Natural killer cell (primary cell): ENCODE measurements around the gene LGI4. TPM values are rescaled to one million over a fixed set of nuclear protein-coding genes. Genes with fewer than 3 reads are reported as not detected.

Experiments
- ATAC-seq, 3 donors: fragments of 150-1000 bp in 2 of 3; fragments of 200-7000 bp in 1 of 3; cut with Tn5 transposase; 1 replicate in 1 of 3; 2 replicates in 2 of 3; pipeline ENCODE4 v1.10.0; 2021; ENCODE audit warnings: mild to moderate bottlenecking in 2 of 3, moderate library complexity in 2 of 3
- DNase-seq, 2 donors: peaks; one replicate each; pipeline versions ENCODE4 v3.0.0 to v3.0.0-alpha.2; 2013 to 2021; ENCODE audit warnings: mixed read lengths in 1 of 2
- H3K27ac ChIP-seq: one replicate; pipeline ENCODE4 v1.5.1; 2013; ENCODE audit warnings: mild to moderate bottlenecking, low read length
- H3K27me3 ChIP-seq: one replicate; pipeline ENCODE4 v1.6.1; 2013; ENCODE audit warnings: low read length; ENCODE audit not compliant: control insufficient read depth, insufficient read depth
- H3K36me3 ChIP-seq: one replicate; pipeline ENCODE4 v1.6.1; 2013; ENCODE audit warnings: low read length; ENCODE audit not compliant: control insufficient read depth, insufficient read depth
- H3K4me1 ChIP-seq: one replicate; pipeline ENCODE4 v1.6.1; 2013; ENCODE audit warnings: low read length; ENCODE audit not compliant: control insufficient read depth, insufficient read depth
- H3K4me3 ChIP-seq: one replicate; pipeline ENCODE4 v1.5.1; 2013; ENCODE audit warnings: low read length
- H3K9me3 ChIP-seq: one replicate; pipeline ENCODE4 v1.6.1; 2013; ENCODE audit warnings: low read length; ENCODE audit not compliant: control insufficient read depth, insufficient read depth
- H3K27ac Mint-ChIP-seq, 2 donors: one replicate each; pipeline ENCODE4 v1.8.0; 2022; ENCODE audit warnings: mild to moderate bottlenecking in 2 of 2, mixed read lengths in 2 of 2, moderate library complexity in 1 of 2
- H3K27me3 Mint-ChIP-seq, 2 donors: one replicate each; pipeline ENCODE4 v1.8.0; 2022; ENCODE audit warnings: low read depth in 2 of 2, mixed read lengths in 2 of 2
- H3K36me3 Mint-ChIP-seq: one replicate; pipeline ENCODE4 v1.8.0; 2022; ENCODE audit warnings: mixed read lengths
- H3K4me1 Mint-ChIP-seq, 2 donors: one replicate each; pipeline ENCODE4 v1.8.0; 2022; ENCODE audit warnings: mixed read lengths in 2 of 2
- H3K4me3 Mint-ChIP-seq: one replicate; pipeline ENCODE4 v1.8.0; 2022; ENCODE audit warnings: mild to moderate bottlenecking, moderate library complexity, mixed read lengths
- H3K9me3 Mint-ChIP-seq, 2 donors: one replicate each; pipeline ENCODE4 v1.8.0; 2022; ENCODE audit warnings: mixed read lengths in 2 of 2
- CTCF ChIP-seq: fragments of 200-600 bp; IDR thresholded peaks from one replicate; pipeline ENCODE4 v1.8.0; 2022; ENCODE audit warnings: antibody characterized with exemption
- WGBS: methylation state at CpG from one replicate; pipeline ENCODE4 v1.1.7; 2013; ENCODE audit warnings: missing lambda C conversion rate; ENCODE audit not compliant: insufficient coverage; 5-methylcytosine and 5-hydroxymethylcytosine counted together
- intact Hi-C: fragments of 100-400 bp; cut with micrococcal nuclease; formaldehyde crosslinking; loops from one replicate; pipeline ENCODE4 v1.14.2; 2022
- total RNA-seq, 4 donors: library from RNA; stranded (reverse); fragments of 120-200 nt in 1 of 4; gene quantifications; one replicate each; pipeline versions ENCODE4 v1.2.3 to v1.2.4, GENCODE V29; 2013 to 2022

Gene LGI4
- total RNA-seq, 3 donors from 2014 or later (not counting 1 experiment from before 2014, with no cell fraction given), result 0.49 to 0.72 TPM; not detected in 1

- Mint-ChIP-seq H3K36me3 (no peaks in the 10 kb centered on the region), H3K9me3 (no peaks in the 10 kb centered on the region), H3K4me3 (no peak overlapping the region), H3K27me3 (peaks cover 0 to 5% of the 10 kb centered on the region in 2 donors), H3K27ac (no peak overlapping the region), H3K4me1 (peaks cover 14 to 18% of the 10 kb centered on the region in 2 donors)
- Histone ChIP-seq H3K9me3 (no peaks in the 10 kb centered on the region), H3K4me3 (no peak overlapping the region), H3K27ac (no peak overlapping the region), H3K36me3 (no peaks in the 10 kb centered on the region), H3K27me3 (no peaks in the 10 kb centered on the region), H3K4me1 (peaks cover 11% of the 10 kb centered on the region)
- ATAC-seq (no peak), DNase-seq (no peak)
- TF ChIP-seq CTCF, result no peak
- WGBS, result 86% methylated on average over 7 of the region's 7 CpGs
- intact Hi-C loops, result no loop called here
Measured at GRCh38 chr19:35120898-35121297, 14.0 kb downstream of the LGI4 start.

- intact Hi-C loops, result no loop called here
- peaks cover 11% of the 10 kb centered on the region for H3K4me1 ChIP-seq
- no peaks in the 10 kb centered on the region for H3K9me3 ChIP-seq
- WGBS, result 69% methylated on average over 7 of the region's 7 CpGs
- Mint-ChIP-seq H3K9me3 (no peaks in the 10 kb centered on the region), H3K27me3 (peaks cover 0 to 5% of the 10 kb centered on the region in 2 donors), H3K36me3 (no peaks in the 10 kb centered on the region), H3K27ac (no peak overlapping the region), H3K4me3 (no peak overlapping the region), H3K4me1 (peaks cover 14% of the 10 kb centered on the region in 2 donors)
- no peaks in the 10 kb centered on the region for H3K36me3 ChIP-seq
- ATAC-seq (no peak), DNase-seq (no peak)
- H3K27me3 ChIP-seq, result no peaks in the 10 kb centered on the region
- H3K4me3 ChIP-seq, result no peak overlapping the region
- no peak overlapping the region for H3K27ac ChIP-seq
- no peak for TF ChIP-seq CTCF
Measured at GRCh38 chr19:35120492-35120891, 14.4 kb downstream of the LGI4 start.

GRCh38 chr19:35119578-35120155, 15.2 kb downstream of the LGI4 start:
- TF ChIP-seq CTCF, result no peak
- intact Hi-C loops, result no loop called here
- Histone ChIP-seq H3K27me3 (peaks cover 3% of the 10 kb centered on the region), H3K4me1 (peaks cover 10% of the 10 kb centered on the region), H3K27ac (no peak overlapping the region), H3K4me3 (no peak overlapping the region), H3K9me3 (no peaks in the 10 kb centered on the region), H3K36me3 (no peaks in the 10 kb centered on the region)
- no peak for ATAC-seq
- Mint-ChIP-seq H3K4me1 (peaks cover 11 to 13% of the 10 kb centered on the region in 2 donors), H3K36me3 (no peaks in the 10 kb centered on the region), H3K4me3 (no peak overlapping the region), H3K27me3 (peaks cover 0 to 5% of the 10 kb centered on the region in 2 donors), H3K27ac (no peak overlapping the region), H3K9me3 (no peaks in the 10 kb centered on the region)
- WGBS, result 90% methylated on average over 7 of the region's 9 CpGs
- no peak for DNase-seq

- 52% methylated on average over 14 of the region's 14 CpGs for WGBS
- intact Hi-C loops, result no loop called here
- Histone ChIP-seq H3K9me3 (no peaks in the 10 kb centered on the region), H3K4me1 (peaks cover 7% of the 10 kb centered on the region), H3K36me3 (no peaks in the 10 kb centered on the region), H3K27ac (no peak overlapping the region), H3K4me3 (no peak overlapping the region), H3K27me3 (peaks cover 5% of the 10 kb centered on the region)
- no peak for TF ChIP-seq CTCF
- Mint-ChIP-seq H3K27me3 (peaks cover 0 to 2% of the 10 kb centered on the region in 2 donors), H3K4me1 (peaks cover 9 to 12% of the 10 kb centered on the region in 2 donors), H3K36me3 (no peaks in the 10 kb centered on the region), H3K9me3 (no peaks in the 10 kb centered on the region), H3K4me3 (no peak overlapping the region), H3K27ac (no peak overlapping the region)
- ATAC-seq, result no peak
- DNase-seq, result no peak
Measured at GRCh38 chr19:35119091-35119490, 15.8 kb downstream of the LGI4 start.
